SKM-1 (cell line): ENCODE results near the gene TSTD1.
A peak's percentile ranks its signal among the peaks of the same experiment; 100 is the strongest.
"Not testable (repeated sequence)": the region's sequence is repeated elsewhere in the genome, so short reads cannot be mapped to it uniquely, and the experiment has no call there.

ENCODE experiments used
- DNase-seq: peaks from one replicate; lab custom pipeline; 2025; ENCODE audit not compliant: unreplicated experiment; lab: John Stamatoyannopoulos, UW

Gene TSTD1

DNA sequence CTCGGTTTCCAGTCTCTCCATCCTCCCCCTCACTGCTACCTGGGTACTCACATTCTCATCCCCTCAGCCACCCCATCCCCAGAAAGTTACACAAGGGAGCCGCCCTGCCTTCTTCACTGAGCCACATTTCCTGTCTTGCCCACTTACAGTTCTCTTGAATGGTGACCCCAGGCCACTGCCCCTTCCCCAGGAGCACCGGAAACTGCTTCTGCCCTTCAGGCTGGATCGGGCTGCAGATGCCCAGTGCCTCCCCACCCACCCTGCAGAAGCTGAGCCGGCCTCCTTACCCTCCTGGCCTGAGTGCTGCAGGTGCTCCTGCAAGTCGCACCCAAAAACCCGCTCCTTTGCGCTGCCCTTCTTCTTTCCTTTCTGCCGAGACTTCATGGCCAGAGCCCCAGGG lies 30.5 kb upstream of the TSTD1 start:
- no peak for DNase-seq

DNA sequence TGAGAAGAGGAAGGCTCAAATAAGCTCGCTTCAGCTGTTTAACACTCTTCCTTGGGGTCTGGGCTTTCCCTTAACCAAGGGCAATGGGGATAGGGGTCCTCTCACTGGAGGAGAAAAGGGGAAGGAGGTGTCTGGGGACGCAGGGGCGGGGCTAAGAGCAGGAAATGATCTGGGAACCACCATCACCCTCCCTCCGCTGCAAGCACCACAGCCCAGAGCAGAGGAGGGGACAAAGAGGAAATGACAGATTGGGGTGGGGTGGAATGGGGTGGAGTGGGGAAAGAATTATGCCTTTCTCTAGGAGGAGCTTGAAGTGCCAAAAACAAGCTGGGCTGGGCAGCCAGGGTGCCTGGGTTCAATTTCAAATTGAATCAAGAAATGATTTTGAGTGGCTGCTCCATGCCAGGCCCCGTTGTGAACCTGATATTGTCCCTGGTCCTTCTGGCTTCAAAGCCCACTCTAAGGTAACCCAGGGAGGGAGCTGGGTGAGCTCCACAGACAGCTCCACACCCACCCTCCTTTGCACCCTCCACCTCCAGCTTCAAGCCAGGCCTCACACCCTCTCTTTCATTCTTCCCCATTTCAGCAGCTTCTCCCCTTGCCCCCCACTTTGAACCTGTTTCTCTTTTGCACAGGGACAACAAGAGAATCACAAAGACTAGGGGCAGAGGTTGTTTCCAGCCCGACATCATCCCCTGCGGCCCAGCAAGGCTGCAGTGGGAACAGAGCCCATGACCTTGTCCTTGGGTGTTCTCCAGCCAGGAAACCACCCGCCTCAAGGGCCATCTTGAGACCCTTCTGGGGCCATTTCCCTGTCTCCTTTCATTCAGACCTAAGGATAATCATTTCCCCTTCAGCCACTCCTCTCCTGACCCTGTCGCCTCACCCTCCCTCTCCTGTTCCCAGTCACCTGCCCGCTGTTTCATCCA lies 29.8 kb upstream of the TSTD1 start:
- DNase-seq: peak; percentile 97

DNA sequence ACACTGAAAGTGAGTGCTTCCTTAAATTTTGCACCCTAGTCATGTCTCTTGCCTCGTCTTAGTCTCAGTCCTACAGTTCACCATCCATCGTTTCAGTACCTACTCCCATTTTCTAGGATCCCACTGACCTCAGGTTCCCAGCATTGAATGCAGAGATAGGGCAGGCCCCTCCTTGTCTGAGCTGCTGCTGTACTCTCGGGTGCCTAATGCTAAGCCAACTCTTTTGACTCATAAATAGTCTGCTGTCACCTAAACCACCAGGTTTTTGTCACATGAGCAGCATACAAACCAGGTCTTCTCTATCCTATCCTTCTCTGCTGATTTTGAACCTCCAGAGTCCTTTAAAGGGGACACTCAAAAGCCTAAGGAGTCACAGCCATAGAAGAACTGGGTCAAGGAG lies 27.9 kb upstream of the TSTD1 start:
- no peak for DNase-seq

DNA sequence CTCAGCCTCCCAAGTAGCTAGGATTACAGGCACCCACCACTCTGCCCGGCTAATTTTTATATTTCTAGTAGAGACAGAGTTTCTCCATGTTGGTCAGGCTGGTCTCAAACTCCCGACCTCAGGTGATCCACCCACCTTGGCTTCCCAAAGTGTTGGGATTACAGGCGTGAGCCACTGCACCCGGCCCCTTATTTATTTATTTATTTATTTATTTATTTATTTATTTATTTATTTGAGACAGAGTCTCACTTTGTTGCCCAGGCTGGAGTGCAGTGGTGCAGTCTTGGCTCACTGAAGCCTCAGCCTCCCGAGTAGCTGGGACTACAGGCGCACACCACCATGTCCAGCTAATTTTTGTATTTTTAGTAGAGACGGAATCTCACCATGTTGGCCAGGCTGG lies 26.9 kb upstream of the TSTD1 start:
- DNase-seq: not testable (repeated sequence)

DNA sequence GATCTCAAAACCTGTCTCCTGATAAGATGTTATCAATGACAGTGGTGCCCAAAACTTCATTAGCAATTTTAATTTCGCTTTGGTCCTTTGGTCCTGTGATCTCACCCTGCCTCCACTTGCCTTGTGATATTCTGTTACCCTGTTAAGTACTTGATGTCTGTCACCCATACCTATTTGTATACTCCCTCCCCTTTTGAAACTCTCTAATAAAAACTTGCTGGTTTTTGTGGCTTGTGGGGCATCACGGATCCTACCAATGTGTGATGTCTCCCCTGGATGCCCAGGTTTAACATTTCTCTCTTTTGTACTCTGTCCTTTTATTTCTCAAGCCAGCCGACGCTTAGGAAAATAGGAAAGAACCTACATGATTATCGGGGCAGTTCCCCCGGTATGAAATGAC lies 25.2 kb upstream of the TSTD1 start:
- not testable (repeated sequence) for DNase-seq

DNA sequence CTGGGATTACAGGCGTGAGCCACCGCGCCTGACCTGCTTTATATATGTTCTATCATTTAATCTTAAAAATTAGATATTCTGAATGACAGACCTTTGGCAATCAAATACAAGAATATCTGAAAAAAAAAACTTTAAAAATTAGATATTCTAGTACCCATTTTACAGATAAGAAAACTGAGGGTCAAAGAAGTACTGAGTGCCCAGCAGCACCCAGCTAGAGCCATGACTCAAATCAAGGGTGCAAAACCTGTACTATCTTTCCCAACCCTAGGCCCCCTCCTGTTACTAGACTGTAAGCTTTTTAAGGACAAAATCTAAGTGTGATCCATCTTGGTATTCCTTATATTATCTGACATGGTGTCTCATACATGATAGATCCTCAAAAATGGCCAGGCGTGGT lies 22.7 kb upstream of the TSTD1 start:
- DNase-seq: no peak

DNA sequence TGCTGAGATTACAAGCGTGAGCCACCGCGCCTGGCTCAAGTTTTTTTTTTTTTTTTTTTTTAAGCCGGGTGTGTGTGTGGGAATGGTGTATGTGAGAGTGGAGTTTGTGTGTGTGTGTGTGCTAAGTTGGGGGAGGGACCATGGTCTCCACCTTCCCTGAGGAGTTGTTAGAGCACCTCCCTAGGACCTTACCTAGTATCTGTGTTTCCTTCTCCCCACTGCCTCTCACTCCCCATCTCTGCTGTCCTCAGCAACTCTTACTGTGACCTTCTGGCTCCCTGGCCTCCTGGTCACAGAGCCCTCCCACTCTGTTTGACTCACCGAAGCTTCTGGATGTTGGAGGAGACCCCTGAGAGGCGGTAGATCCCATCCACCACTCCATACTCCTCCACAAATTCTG lies 20.5 kb upstream of the TSTD1 start:
- DNase-seq: no peak

DNA sequence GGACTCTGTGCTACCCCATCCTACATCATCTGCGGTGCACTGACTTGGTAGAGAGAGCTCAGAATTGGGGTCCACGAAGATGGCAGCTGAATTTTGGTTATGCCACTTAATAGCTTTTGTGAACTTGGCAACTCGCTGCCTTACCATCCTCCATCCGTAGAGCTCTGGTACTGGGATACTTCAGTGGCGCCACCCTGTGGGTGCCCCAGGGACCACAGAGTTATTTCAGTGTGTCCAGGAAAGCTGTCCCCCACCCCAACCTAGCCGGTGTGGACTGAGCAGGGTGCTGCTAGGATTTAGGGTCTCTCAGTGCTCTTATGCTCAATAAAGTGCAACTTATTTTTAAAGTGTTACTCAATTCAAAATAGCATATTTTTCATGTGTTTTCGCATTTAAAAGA lies 16.0 kb upstream of the TSTD1 start:
- DNase-seq: no peak

DNA sequence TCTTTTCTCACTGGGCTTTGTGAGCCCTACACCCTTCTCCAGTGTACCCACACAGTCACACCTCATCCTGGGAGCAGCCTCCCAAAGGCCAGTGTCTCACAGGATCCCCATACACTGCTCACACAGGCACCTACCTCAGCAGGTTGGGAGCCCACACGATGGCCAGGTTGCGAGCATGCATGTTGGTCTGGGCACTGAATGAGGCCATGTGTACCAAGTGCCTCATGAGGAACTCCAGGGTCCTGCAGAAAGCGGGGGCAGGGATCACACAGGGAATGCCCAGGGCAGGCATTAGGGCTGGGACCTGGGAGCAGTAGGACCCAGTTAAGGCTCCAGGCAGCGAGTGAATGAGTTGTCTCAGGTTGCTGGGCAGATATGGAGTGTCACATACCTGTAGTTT lies 15.5 kb upstream of the TSTD1 start:
- DNase-seq: no peak

DNA sequence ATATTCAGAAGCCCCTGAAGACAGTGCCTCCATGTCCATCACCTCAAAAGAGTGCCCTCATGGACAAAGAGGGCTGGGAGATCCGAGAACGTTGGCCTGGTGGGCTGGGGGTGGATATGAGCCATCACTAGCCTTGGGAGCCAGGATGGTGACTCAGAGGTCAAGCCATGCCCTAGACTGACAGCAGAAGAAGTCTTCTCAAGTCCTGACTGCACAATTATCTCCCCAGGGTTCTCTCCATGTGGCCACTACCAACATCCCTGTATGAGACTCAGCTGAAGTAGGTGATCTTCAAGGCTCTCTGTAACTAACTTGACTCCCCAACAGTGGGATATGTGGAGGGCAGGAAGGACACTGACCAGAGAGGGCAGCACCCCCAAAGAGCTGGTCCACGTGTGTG lies 14.1 kb upstream of the TSTD1 start:
- no peak for DNase-seq

DNA sequence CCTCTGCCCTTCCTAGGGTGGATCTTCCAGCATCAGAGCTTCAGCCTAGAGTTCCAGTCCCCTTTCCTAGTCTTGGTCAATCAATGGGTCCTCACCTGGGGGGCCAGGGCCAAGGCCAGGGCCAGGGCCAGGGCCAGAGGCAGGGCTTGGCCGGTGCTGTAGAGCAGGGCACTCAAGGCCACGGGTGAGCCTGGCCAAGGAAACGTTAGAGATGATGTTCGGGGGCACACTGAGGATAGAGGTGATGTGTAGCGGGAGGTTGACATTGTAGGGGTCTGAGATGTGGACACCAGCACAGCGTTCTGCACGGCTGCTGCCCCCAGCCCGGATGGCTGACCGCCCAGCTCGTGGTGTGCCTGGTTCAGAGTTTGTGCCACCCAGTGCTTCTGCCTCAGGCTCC lies 12.5 kb upstream of the TSTD1 start:
- DNase-seq: no peak

DNA sequence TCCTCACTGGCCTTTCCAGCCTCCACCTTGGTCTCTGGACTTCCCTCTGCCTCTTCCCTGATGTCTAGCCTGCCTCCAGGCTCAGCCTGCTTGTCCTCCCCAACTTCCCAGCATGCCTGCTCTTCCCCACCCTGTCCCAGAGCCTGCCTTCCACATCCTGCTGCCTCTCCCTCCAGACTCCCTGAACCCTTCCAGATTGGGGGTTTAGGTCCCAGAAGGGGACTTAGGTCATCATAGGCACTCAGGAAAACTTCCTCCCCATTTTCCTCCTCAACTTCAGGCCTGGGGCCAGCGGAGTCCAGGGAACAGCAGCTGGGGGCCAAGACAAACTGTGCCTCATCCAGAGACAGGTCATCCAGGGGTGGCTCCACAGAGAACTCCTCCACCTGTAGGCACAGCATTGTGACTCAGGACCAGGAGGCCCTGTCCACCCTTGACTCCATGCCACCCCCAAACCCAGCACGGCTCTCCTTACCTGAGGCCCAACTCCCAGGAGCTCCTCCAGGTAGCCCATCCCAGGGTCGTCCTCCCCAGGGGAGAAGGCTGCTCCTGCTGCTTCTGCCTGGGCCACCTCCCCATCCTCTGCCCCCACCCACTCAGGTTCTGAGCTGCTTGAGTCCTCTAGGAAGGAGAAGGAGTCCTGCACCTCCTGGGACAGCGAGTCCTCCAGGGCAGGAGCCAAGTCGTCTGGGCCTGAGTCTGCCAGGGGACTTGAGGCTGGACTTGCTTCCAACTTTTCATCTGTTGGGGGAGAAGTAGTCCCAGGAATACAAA lies 10.4 kb upstream of the TSTD1 start:
- no peak for DNase-seq

DNA sequence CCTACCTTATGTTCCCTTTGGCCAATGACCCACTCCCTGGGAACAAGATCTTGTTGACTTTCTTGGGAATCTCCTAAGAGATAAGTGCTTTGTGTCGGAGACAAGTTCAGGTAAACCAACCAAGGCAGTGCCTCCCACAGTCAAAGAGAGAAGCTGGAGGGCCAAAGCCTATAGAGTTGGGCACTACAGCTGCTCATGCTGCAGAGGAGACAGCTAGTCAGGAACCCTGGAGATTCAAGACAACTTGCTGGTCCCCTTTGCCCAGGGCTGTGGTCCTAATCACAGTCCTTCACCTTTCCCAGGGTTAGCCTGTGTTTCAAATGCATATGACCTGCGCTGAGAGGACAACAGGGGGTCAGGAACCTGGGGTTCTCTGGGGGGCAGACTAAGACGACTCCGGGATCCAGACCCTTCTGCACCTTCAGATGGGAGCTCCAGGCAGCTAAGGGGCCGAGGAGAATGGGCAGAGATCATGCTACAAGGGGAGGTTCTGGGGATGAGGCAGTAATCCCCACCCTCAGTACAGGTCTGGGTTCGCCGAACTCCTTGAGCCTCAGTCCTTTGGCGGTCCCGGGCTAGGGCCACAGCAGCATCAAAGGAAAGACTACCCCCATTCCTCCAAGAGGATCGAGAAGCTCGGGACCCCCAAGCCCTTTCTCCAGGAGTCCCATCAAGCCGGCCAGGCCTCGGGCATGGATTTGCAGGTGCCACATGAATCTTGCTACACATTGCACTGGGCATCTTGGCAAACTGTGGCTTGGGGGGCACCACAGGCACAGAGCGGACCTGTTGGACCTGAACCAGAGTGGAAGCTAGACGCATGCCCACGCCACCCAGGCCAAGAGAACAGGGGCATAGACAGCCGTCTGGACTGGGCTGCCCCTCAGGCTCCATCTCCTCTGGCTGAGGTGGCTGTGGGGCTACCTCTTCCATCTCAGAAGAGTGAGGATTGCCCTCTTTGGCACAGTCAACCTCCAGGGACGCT lies 9.0 kb upstream of the TSTD1 start:
- no peak for DNase-seq

DNA sequence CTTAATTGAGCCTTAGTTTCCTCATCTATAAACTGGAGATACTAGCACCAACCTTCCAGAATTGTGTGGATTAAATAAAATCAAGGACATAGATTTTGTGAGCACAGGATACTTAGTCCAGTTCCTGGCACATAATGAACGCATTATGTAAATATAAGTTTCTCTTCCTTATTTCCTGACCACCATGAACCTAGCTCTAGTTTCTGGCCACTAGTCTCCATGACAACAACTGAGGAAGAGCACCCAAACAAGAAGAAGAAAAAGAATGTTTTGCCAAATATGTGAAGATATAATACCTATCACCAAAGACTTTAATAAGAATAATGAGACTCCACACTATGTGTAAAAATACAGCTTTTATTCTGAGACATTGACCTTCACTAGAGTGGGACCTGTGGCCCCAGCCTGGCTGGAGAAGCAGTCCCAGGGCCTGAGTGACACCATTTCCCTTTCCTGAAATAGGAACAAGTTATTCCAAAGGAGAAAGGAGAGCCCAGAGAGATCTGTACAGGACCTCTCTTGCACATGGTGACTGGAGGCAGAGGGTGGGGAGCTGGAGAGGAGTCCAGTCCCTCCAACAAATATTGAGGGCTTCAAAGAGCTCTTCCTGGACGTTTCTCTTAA lies 8.0 kb upstream of the TSTD1 start:
- DNase-seq: peak; percentile 89

DNA sequence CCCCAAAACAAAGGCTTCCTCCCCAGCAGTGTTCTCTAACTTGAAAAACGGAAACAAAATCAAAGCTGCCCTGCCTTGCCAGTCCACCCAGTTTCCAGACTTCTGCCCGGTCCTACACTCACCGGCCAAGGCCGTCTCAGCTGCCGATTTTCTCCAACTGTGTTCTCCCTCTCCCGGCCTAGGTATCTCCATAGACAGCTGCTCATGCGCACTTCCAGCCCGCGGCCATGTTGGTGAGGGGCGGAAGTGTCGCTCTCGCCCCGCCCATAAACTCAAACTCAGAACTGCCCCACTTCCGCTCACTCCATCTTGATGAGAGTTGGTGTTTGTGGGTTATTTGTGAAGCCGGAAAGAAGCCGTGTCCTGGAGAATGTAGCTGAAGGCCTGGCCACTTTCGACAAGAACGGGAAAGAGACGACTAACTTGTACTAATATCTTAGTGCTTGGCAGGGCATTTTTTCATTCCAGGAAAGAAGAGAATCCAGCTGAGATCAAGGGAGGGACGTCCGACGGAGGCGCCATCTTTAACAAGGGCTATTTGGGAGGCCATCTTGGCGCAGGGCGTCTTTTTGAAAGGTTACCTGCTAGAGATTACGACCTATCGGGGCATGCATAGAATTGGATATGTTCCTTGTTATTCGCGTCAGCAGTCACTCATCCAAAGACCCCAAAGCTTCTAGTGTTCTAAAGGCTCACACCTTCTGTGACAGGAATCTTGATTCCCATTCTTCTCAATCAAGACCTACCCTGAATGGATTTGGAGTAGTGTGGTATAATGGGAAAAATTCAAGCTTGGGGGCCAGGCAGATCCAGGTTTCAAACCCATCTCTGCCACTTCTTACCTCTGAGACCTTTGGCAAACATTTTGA lies 7.2 kb upstream of the TSTD1 start, which contains the start of gene USF1:
TSS of gene USF1 (minus strand) at position 242 of the 869 bp plus-strand sequence. CDS start 2,702 bp downstream, outside the sequence.
- peak; percentile 98 for DNase-seq

DNA sequence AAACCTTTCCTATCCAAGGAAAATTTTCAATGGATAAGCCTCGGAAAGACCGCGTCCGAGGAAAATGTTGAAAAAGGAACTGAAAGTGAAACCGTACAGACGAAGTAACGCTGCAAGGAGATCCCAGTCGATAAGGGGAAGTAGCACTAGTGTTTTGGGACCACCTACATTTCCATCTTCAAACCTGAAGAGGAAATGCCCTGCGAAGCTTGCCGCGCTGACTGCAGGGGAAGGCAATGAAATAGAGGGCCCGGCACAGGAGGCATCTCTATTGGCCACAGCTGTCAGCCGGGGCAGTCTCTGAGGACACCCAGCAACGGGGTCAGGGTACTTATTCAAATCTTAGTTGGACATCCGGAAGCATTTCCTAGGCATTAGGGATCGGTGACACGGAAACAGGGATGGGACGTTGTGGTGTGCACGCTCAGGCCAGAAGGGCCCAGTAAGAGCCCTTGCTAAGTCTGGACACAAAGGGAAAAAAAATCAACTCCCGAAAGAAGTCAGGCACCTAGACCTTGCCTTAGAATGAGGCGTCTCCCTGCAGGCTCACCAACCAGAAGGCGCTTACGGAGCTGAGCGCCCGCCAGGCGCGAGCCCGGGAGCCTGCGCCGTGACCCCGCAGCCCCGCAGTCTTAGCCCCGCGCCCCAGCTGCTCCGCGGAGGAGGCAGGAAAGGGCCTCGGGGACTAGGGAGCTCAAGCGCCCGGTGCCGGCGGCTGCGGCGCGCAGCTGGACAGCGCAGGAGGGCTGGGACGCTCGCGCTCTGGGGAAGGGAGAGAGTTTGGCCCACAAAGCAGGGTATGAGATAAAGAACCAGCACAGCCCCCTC lies 6.4 kb upstream of the TSTD1 start:
- DNase-seq: peak; percentile 96

DNA sequence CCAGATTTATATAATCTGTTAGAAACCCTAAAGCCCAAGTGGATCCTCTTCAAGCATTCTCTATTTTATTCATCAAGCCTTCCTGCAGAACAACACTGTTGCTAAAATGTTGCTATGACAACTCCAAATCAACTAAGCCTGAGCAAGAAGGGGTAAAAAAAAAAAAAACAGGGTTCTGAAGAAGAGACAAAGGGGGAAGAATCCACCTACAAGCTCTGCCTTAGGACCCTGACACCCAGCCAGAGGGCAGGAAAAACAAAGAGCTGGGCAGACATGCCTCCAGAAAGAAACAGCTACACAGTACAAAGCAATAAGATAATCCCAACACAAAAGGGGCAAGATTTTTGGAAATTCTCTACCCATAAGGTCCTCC lies 5.8 kb upstream of the TSTD1 start:
- DNase-seq: no peak

DNA sequence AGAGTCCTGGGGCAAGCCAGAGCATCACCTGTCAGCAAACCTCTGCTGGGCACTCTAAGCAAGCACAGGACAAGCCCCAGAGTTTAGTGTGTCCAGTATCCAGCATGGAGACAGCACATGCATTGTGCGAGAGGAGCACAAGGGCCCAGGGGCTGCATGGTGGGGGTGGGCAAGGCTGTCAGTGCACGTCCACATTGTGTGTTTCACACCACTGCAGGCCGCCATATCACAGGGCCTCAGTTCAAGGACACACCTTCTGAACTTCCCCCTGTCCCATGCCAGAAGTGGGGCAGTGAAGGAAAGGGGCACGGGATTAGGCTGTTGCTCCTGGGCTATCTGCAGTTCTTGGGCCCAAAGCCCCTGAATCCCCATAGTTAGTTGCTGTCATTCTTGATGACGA lies 782 bp upstream of the TSTD1 start:
- no peak for DNase-seq

DNA sequence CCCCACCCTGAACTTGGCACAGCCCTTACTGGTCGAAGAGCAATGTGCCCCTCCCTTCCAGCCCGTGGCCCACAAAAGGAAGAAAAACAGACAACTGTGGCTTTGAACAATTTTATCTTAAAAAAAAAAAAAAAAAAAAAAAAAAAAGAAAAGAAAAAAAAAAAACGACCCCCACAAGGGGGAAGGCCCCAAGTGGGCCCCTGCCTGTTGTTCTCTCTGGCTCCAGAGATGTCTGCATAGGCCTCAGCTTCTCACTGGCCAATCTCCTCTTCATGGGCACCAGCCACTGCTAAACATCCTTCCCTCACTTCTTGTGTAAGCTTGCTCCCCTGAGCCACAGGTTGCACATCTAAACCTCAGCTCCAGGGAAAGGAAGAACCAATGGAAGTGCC lies 386 bp upstream of the TSTD1 start:
- DNase-seq: no peak
